Stimulated activated CD8-positive, alpha-beta memory T cell treated with anti-CD3 and anti-CD28 coated beads, Interleukin-4, amount 100 ng/mL, for 24 hours (primary cell): ENCODE data around the gene KCNQ1.
A peak's percentile ranks its signal among the peaks of the same experiment; 100 is the strongest.

Experiments
- DNase-seq: peaks from one replicate; pipeline ENCODE4 v3.0.0-alpha.2; 2020; ENCODE audit warnings: low read depth

The KCNQ1 gene

GRCh38 chr11:2521733-2522630, 77.2 kb downstream of the KCNQ1 start:
- DNase-seq = no peak

GRCh38 chr11:2522631-2523255, 77.9 kb downstream of the KCNQ1 start:
- DNase-seq = no peak

- no peak for DNase-seq
These were observed 79.1 kb downstream of the KCNQ1 start for GRCh38 chr11:2523821-2524391.

- DNase-seq = no peak
These were observed 79.8 kb downstream of the KCNQ1 start for GRCh38 chr11:2524446-2525165.

- DNase-seq = no peak
These were observed 80.5 kb downstream of the KCNQ1 start for GRCh38 chr11:2525166-2525861.

- no peak for DNase-seq
These were observed 81.4 kb downstream of the KCNQ1 start for GRCh38 chr11:2525941-2526807.

- DNase-seq = no peak
These were observed 82.1 kb downstream of the KCNQ1 start for GRCh38 chr11:2526808-2527381.

- DNase-seq = no peak
These were observed 82.9 kb downstream of the KCNQ1 start for GRCh38 chr11:2527621-2528291.

GRCh38 chr11:2528301-2529050, 83.7 kb downstream of the KCNQ1 start:
- no peak for DNase-seq

- DNase-seq = no peak
These were observed 84.4 kb downstream of the KCNQ1 start for GRCh38 chr11:2529173-2529572.

- no peak for DNase-seq
These were observed 84.8 kb downstream of the KCNQ1 start for GRCh38 chr11:2529636-2530035.

- DNase-seq = no peak
These were observed 85.5 kb downstream of the KCNQ1 start for GRCh38 chr11:2530131-2530854.

GRCh38 chr11:2530855-2531200, 86.0 kb downstream of the KCNQ1 start:
- DNase-seq = no peak

GRCh38 chr11:2531277-2531986, 86.6 kb downstream of the KCNQ1 start:
- peak; percentile 55 for DNase-seq

- DNase-seq = no peak
These were observed 87.3 kb downstream of the KCNQ1 start for GRCh38 chr11:2531987-2532703.

- DNase-seq = peak; percentile 90
These were observed 88.1 kb downstream of the KCNQ1 start for GRCh38 chr11:2532704-2533586.
